KMS-11 (cell line): ENCODE measurements around the gene VPS51.

ENCODE experiments used
- H2AFZ ChIP-seq: fragments of 200-600 bp; sonication (generic); 2 replicates; pipeline ENCODE4 v1.6.1; 2016; ENCODE audit warnings: antibody characterized with exemption, mixed run types, low read depth
- H3K27ac ChIP-seq: fragments of 200-600 bp; sonication (generic); 2 replicates; pipeline ENCODE4 v1.6.1; 2016; ENCODE audit warnings: mild to moderate bottlenecking, mixed run types
- H3K27me3 ChIP-seq: fragments of 200-600 bp; sonication (generic); 2 replicates; pipeline ENCODE4 v1.6.1; 2017; ENCODE audit warnings: mild to moderate bottlenecking, low read depth, mixed run types, moderate library complexity; ENCODE audit not compliant: insufficient read depth
- H3K36me3 ChIP-seq: fragments of 200-600 bp; sonication (generic); 2 replicates; pipeline ENCODE4 v1.6.1; 2017; ENCODE audit warnings: mild to moderate bottlenecking, mixed run types; ENCODE audit not compliant: insufficient read depth
- H3K4me1 ChIP-seq: fragments of 200-600 bp; sonication (generic); 2 replicates; pipeline ENCODE4 v1.6.1; 2016; ENCODE audit warnings: mild to moderate bottlenecking, low read depth, mixed run types; ENCODE audit not compliant: poor library complexity, severe bottlenecking
- H3K4me2 ChIP-seq: fragments of 200-600 bp; sonication (generic); 2 replicates; pipeline ENCODE4 v1.7.0; 2016; ENCODE audit warnings: mild to moderate bottlenecking, mixed run types
- H3K4me3 ChIP-seq: fragments of 200-600 bp; sonication (generic); IDR thresholded peaks from 2 replicates; pipeline ENCODE4 v1.6.1; 2017; ENCODE audit warnings: low read depth, low read length, mixed read lengths; ENCODE audit not compliant: insufficient read depth
- H3K79me2 ChIP-seq: fragments of 200-600 bp; sonication (generic); 2 replicates; pipeline ENCODE4 v1.6.1; 2016; ENCODE audit warnings: low read depth, mixed run types; ENCODE audit not compliant: insufficient read depth
- H3K9ac ChIP-seq: fragments of 200-600 bp; sonication (generic); 2 replicates; pipeline ENCODE4 v1.6.1; 2016; ENCODE audit warnings: mild to moderate bottlenecking, mixed run types
- H4K20me1 ChIP-seq: fragments of 200-600 bp; sonication (generic); 2 replicates; pipeline ENCODE4 v1.6.1; 2016; ENCODE audit warnings: mild to moderate bottlenecking, mixed run types; ENCODE audit not compliant: insufficient read depth
- CTCF ChIP-seq: fragments of 200-600 bp; sonication (generic); conservative IDR thresholded peaks from 2 replicates; pipeline ENCODE4 v1.6.1; 2017; ENCODE audit warnings: low read depth, mild to moderate bottlenecking, antibody characterized with exemption, low read length, moderate library complexity, mixed read lengths

VPS51 gene

GRCh38 chr11:65063532-65063931, 32.5 kb upstream of the VPS51 start:
- H3K79me2 ChIP-seq = no peaks in the 10 kb centered on the region
- H3K4me2 ChIP-seq = no peak overlapping the region
- TF ChIP-seq CTCF = no peak
- no peak overlapping the region for H2AFZ ChIP-seq
- H3K27me3 ChIP-seq = no peaks in the 10 kb centered on the region
- H4K20me1 ChIP-seq = no peaks in the 10 kb centered on the region
- H3K9ac ChIP-seq = no peak overlapping the region
- H3K36me3 ChIP-seq = no peaks in the 10 kb centered on the region
- H3K4me1 ChIP-seq = peaks cover 6% of the 10 kb centered on the region
- H3K4me3 ChIP-seq = no peak overlapping the region
- no peak overlapping the region for H3K27ac ChIP-seq

GRCh38 chr11:65064847-65065240, 31.2 kb upstream of the VPS51 start:
- Histone ChIP-seq H3K27ac (no peak overlapping the region), H4K20me1 (no peaks in the 10 kb centered on the region), H3K9ac (no peak overlapping the region), H3K4me2 (no peak overlapping the region), H3K4me3 (no peak overlapping the region), H2AFZ (no peak overlapping the region), H3K4me1 (peaks cover 6% of the 10 kb centered on the region), H3K79me2 (no peaks in the 10 kb centered on the region), H3K36me3 (no peaks in the 10 kb centered on the region), H3K27me3 (no peaks in the 10 kb centered on the region)
- no peak for TF ChIP-seq CTCF

- H4K20me1 ChIP-seq = no peaks in the 10 kb centered on the region
- TF ChIP-seq CTCF = no peak
- no peaks in the 10 kb centered on the region for H3K27me3 ChIP-seq
- no peak overlapping the region for H3K9ac ChIP-seq
- H2AFZ ChIP-seq = no peak overlapping the region
- no peak overlapping the region for H3K4me3 ChIP-seq
- no peaks in the 10 kb centered on the region for H3K79me2 ChIP-seq
- H3K4me2 ChIP-seq = no peak overlapping the region
- no peaks in the 10 kb centered on the region for H3K36me3 ChIP-seq
- no peaks in the 10 kb centered on the region for H3K4me1 ChIP-seq
- no peak overlapping the region for H3K27ac ChIP-seq
Measured at GRCh38 chr11:65065851-65066250, 30.2 kb upstream of the VPS51 start.

GRCh38 chr11:65066315-65066714, 29.7 kb upstream of the VPS51 start:
- H3K27ac ChIP-seq = no peak overlapping the region
- no peak overlapping the region for H3K4me2 ChIP-seq

More at GRCh38 chr11:65066315-65066714, 29.7 kb upstream of the VPS51 start:
- no peaks in the 10 kb centered on the region for H4K20me1 ChIP-seq
- H3K36me3 ChIP-seq = no peaks in the 10 kb centered on the region
- H3K9ac ChIP-seq = no peak overlapping the region
- H3K79me2 ChIP-seq = no peaks in the 10 kb centered on the region
- no peak for TF ChIP-seq CTCF
- peaks cover 2% of the 10 kb centered on the region for H3K4me1 ChIP-seq
- no peak overlapping the region for H3K4me3 ChIP-seq
- no peak overlapping the region for H2AFZ ChIP-seq
- H3K27me3 ChIP-seq = no peaks in the 10 kb centered on the region
